Lung (tissue), 12 donors: ENCODE results near the gene PDE3B. TPM values are rescaled to one million over a fixed set of nuclear protein-coding genes. Genes with fewer than 3 reads are reported as not detected.
A peak's percentile ranks its signal among the peaks of the same experiment; 100 is the strongest.
"Not testable (repeated sequence)": the region's sequence is repeated elsewhere in the genome, so short reads cannot be mapped to it uniquely, and the experiment has no call there.

ENCODE experiments used
- ATAC-seq: fragments of 200-7000 bp; cut with Tn5 transposase; one replicate; pipeline ENCODE4 v1.9.1; 2020; ENCODE audit warnings: moderate number of reproducible peaks; ENCODE audit not compliant: insufficient read depth, low FRiP score
- DNase-seq, 3 donors: peaks; one replicate each; pipeline ENCODE4 v3.0.0-alpha.2; 2013 to 2017
- H3K27ac ChIP-seq, 2 donors: one replicate each; pipeline ENCODE4 v1.5.1; 2013; ENCODE audit warnings: mild to moderate bottlenecking in 2 of 2, moderate library complexity in 2 of 2, control low read depth in 1 of 2, inconsistent platforms in 1 of 2, low read depth in 1 of 2, low read length in 1 of 2
- H3K27me3 ChIP-seq, 3 donors: one replicate each; pipeline ENCODE4 v1.5.1; 2013; ENCODE audit warnings: low read length in 2 of 3; ENCODE audit not compliant: control insufficient read depth in 3 of 3, insufficient read depth in 3 of 3
- H3K36me3 ChIP-seq, 4 donors: one replicate each; pipeline ENCODE4 v1.5.1; 2013; ENCODE audit warnings: low read length in 4 of 4, mild to moderate bottlenecking in 1 of 4, moderate library complexity in 1 of 4; ENCODE audit not compliant: control insufficient read depth in 4 of 4, insufficient read depth in 4 of 4
- H3K4me1 ChIP-seq, 5 donors: one replicate each; pipeline ENCODE4 v1.5.1; 2013; ENCODE audit warnings: low read length in 5 of 5, mild to moderate bottlenecking in 2 of 5, moderate library complexity in 1 of 5; ENCODE audit not compliant: control insufficient read depth in 5 of 5, insufficient read depth in 5 of 5
- H3K4me3 ChIP-seq: one replicate; pipeline ENCODE4 v1.5.1; 2013; ENCODE audit warnings: mild to moderate bottlenecking, control low read depth, moderate library complexity
- H3K9ac ChIP-seq, 2 donors: one replicate each; pipeline ENCODE4 v1.5.1; 2013; ENCODE audit warnings: low read length in 2 of 2, control low read depth in 1 of 2; ENCODE audit not compliant: insufficient read depth in 1 of 2
- H3K9me3 ChIP-seq, 4 donors: one replicate each; pipeline ENCODE4 v1.5.1; 2013; ENCODE audit warnings: low read length in 3 of 4, mild to moderate bottlenecking in 1 of 4, moderate library complexity in 1 of 4; ENCODE audit not compliant: control insufficient read depth in 4 of 4, insufficient read depth in 3 of 4
- CTCF ChIP-seq: IDR thresholded peaks from 2 replicates; pipeline ENCODE4 v1.5.1; 2012; ENCODE audit warnings: mild to moderate bottlenecking; ENCODE audit errors: control extremely low read depth, extremely low read depth
- WGBS, 2 donors: extraction: QIAGEN DNeasy Blood & Tissue Kit; methylation state at CpG; one replicate each; pipeline ENCODE4 v1.1.7; 2013; 5-methylcytosine and 5-hydroxymethylcytosine counted together
- polyA plus RNA-seq, 2 donors: library from polyadenylated mRNA; stranded (reverse); fragments of 200-250 nt; gene quantifications; one replicate each; pipeline ENCODE4 v1.2.1, GENCODE V29; 2013
- total RNA-seq, 2 donors: library from RNA; depleted of rRNA in 1 of 2; stranded (reverse); fragments of >200 nt in 1 of 2; gene quantifications; one replicate each; pipeline ENCODE4 v1.2.1, GENCODE V29; 2014 to 2021
- donor health status: control.
- donor health status: control.
- donor health status: Bipolar disorder and iron deficiency.
- donor health status: healthy.
- donor health status: DM: yes; HTN: yes; CAD: no.

Gene PDE3B
- total and polyA plus RNA-seq, 4 donors: 3.3 to 79.2 (median 11.5) TPM

- H3K4me3 ChIP-seq: no peak overlapping the region
- no peak overlapping the region for H3K9ac ChIP-seq
- H3K9me3 ChIP-seq: no peaks in the 10 kb centered on the region
- DNase-seq (peak in 2 of 3 donors; percentile 30 to 33), ATAC-seq (no peak)
- TF ChIP-seq CTCF: peak; percentile 15
- no peak overlapping the region for H3K27ac ChIP-seq
- H3K27me3 ChIP-seq: no peaks in the 10 kb centered on the region
- H3K36me3 ChIP-seq: no peaks in the 10 kb centered on the region
- no peaks in the 10 kb centered on the region for H3K4me1 ChIP-seq
Observed at GRCh38 chr11:14789879-14790484, 146.4 kb downstream of the PDE3B start.

- WGBS, 2 donors: 92% methylated on average over 2 of the region's 2 CpGs
- no peak overlapping the region for H3K4me3 ChIP-seq
- no peak for TF ChIP-seq CTCF
- DNase-seq: no peak
- no peaks in the 10 kb centered on the region for H3K36me3 ChIP-seq
- no peaks in the 10 kb centered on the region for H3K9me3 ChIP-seq
- no peaks in the 10 kb centered on the region for H3K4me1 ChIP-seq
- H3K27ac ChIP-seq: no peak overlapping the region
- no peak for ATAC-seq
- no peaks in the 10 kb centered on the region for H3K27me3 ChIP-seq
- H3K9ac ChIP-seq: no peak overlapping the region
Observed at GRCh38 chr11:14793546-14793945, 149.9 kb downstream of the PDE3B start.

GRCh38 chr11:14796028-14796427, 152.4 kb downstream of the PDE3B start:
- H3K36me3 ChIP-seq, DNase-seq, H3K9ac ChIP-seq, H3K4me3 ChIP-seq, H3K9me3 ChIP-seq, ATAC-seq, H3K27me3 ChIP-seq, H3K4me1 ChIP-seq, H3K27ac ChIP-seq: not testable (repeated sequence)
- 92 to 96% methylated on average over 4 of the region's 4 CpGs for WGBS, 2 donors

- DNase-seq: no peak
- ATAC-seq: no peak
- no peak for TF ChIP-seq CTCF
- no peak overlapping the region for H3K27ac ChIP-seq
- no peaks in the 10 kb centered on the region for H3K9me3 ChIP-seq
- H3K9ac ChIP-seq: no peak overlapping the region
- WGBS, 2 donors: 96 to 97% methylated on average over 2 of the region's 2 CpGs
- peaks cover 0 to 10% (median 4%) of the 10 kb centered on the region in 4 donors for H3K36me3 ChIP-seq
- H3K27me3 ChIP-seq: no peaks in the 10 kb centered on the region
- no peak overlapping the region for H3K4me3 ChIP-seq
- H3K4me1 ChIP-seq: no peaks in the 10 kb centered on the region
Observed at GRCh38 chr11:14803846-14804245, 160.2 kb downstream of the PDE3B start.
